CD14-positive monocyte (primary cell): ENCODE measurements around the gene SPATS2. TPM values are rescaled to one million over a fixed set of nuclear protein-coding genes. Genes with fewer than 3 reads are reported as not detected.

ENCODE experiments used
- DNase-seq, 3 donors: peaks; one replicate each; pipeline ENCODE4 v3.0.0-alpha.2; 2011 to 2022
- H2AFZ ChIP-seq: 2 replicates; pipeline ENCODE4 v1.6.0; 2012; ENCODE audit warnings: mild to moderate bottlenecking, low read depth, low read length, inconsistent platforms; ENCODE audit not compliant: insufficient read depth, poor library complexity, severe bottlenecking
- H3K27ac ChIP-seq, 2 donors: 1 replicate in 1 of 2; 2 replicates in 1 of 2; pipeline ENCODE4 v1.5.1; 2012 to 2013; ENCODE audit warnings: low read length in 2 of 2, control low read depth in 1 of 2, inconsistent platforms in 1 of 2, low read depth in 1 of 2, mild to moderate bottlenecking in 1 of 2
- H3K27me3 ChIP-seq, 2 donors: one replicate each; pipeline versions ENCODE4 v1.6.0 to v1.6.1; 2011 to 2013; ENCODE audit warnings: low read length in 2 of 2; ENCODE audit not compliant: control insufficient read depth in 2 of 2, insufficient read depth in 2 of 2
- H3K36me3 ChIP-seq, 2 donors: replicated peaks in 1 of 2; 1 replicate in 1 of 2; 2 replicates in 1 of 2; pipeline versions ENCODE4 v1.5.1 to v1.6.1; 2012 to 2013; ENCODE audit warnings: low read length in 2 of 2, control low read depth in 1 of 2, inconsistent platforms in 1 of 2, mild to moderate bottlenecking in 1 of 2; ENCODE audit not compliant: insufficient read depth in 2 of 2, control insufficient read depth in 1 of 2
- H3K4me1 ChIP-seq, 2 donors: 1 replicate in 1 of 2; 2 replicates in 1 of 2; pipeline versions ENCODE4 v1.5.1 to v1.6.1; 2012 to 2013; ENCODE audit warnings: low read length in 2 of 2, control low read depth in 1 of 2, inconsistent platforms in 1 of 2, mild to moderate bottlenecking in 1 of 2, moderate library complexity in 1 of 2; ENCODE audit not compliant: insufficient read depth in 2 of 2, control insufficient read depth in 1 of 2
- H3K4me2 ChIP-seq: replicated peaks from 2 replicates; pipeline ENCODE3; 2012; ENCODE audit warnings: low read length, moderate library complexity, mild to moderate bottlenecking; ENCODE audit not compliant: poor library complexity, severe bottlenecking; ENCODE audit errors: extremely low read depth
- H3K4me3 ChIP-seq, 3 experiments: fragments of 200-600 bp in 1 of 3; sonication (generic) in 1 of 3; replicated peaks in 1 of 3; 1 replicate in 2 of 3; 2 replicates in 1 of 3; pipeline ENCODE4 v1.5.1; 2011 to 2013; ENCODE audit warnings: low read length in 3 of 3, mild to moderate bottlenecking in 3 of 3, control low read depth in 2 of 3, low read depth in 2 of 3, inconsistent platforms in 1 of 3, moderate library complexity in 1 of 3
- H3K79me2 ChIP-seq: 2 replicates; pipeline ENCODE4 v1.6.0; 2012; ENCODE audit warnings: mild to moderate bottlenecking, control low read depth, inconsistent platforms, low read length, moderate library complexity; ENCODE audit not compliant: insufficient read depth
- H3K9ac ChIP-seq: 2 replicates; pipeline ENCODE4 v1.6.0; 2017; ENCODE audit warnings: low read length, mild to moderate bottlenecking; ENCODE audit not compliant: insufficient read depth, poor library complexity, severe bottlenecking
- H3K9me3 ChIP-seq, 2 donors: replicated peaks in 1 of 2; 1 replicate in 1 of 2; 2 replicates in 1 of 2; pipeline versions ENCODE4 v1.5.1 to v1.6.1; 2012 to 2013; ENCODE audit warnings: low read length in 2 of 2, control low read depth in 1 of 2; ENCODE audit not compliant: control insufficient read depth in 1 of 2, insufficient read depth in 1 of 2
- H4K20me1 ChIP-seq: 2 replicates; pipeline ENCODE4 v1.6.0; 2012; ENCODE audit warnings: mild to moderate bottlenecking, low read length, control low read depth, moderate library complexity; ENCODE audit not compliant: insufficient read depth
- H3K27ac Mint-ChIP-seq, 7 donors: one replicate each; pipeline ENCODE4 v1.8.0; 2020; ENCODE audit warnings: mild to moderate bottlenecking in 7 of 7, mixed read lengths in 7 of 7, moderate library complexity in 6 of 7, inconsistent platforms in 2 of 7
- H3K27me3 Mint-ChIP-seq, 3 donors: one replicate each; pipeline ENCODE4 v1.8.0; 2021 to 2022; ENCODE audit warnings: low read depth in 3 of 3, mild to moderate bottlenecking in 3 of 3, mixed read lengths in 3 of 3, moderate library complexity in 3 of 3, inconsistent platforms in 1 of 3
- H3K36me3 Mint-ChIP-seq, 2 donors: one replicate each; pipeline ENCODE4 v1.8.0; 2020; ENCODE audit warnings: mixed read lengths in 2 of 2, inconsistent platforms in 1 of 2, mild to moderate bottlenecking in 1 of 2
- H3K4me1 Mint-ChIP-seq: one replicate; pipeline ENCODE4 v1.8.0; 2020; ENCODE audit warnings: mild to moderate bottlenecking, mixed read lengths
- H3K4me3 Mint-ChIP-seq, 2 donors: one replicate each; pipeline ENCODE4 v1.8.0; 2020; ENCODE audit warnings: mild to moderate bottlenecking in 2 of 2, mixed read lengths in 2 of 2, moderate library complexity in 1 of 2
- H3K9me3 Mint-ChIP-seq, 7 donors: one replicate each; pipeline ENCODE4 v1.8.0; 2020 to 2022; ENCODE audit warnings: mixed read lengths in 7 of 7, mild to moderate bottlenecking in 6 of 7, moderate library complexity in 6 of 7, inconsistent platforms in 2 of 7
- CTCF ChIP-seq: fragments of 200-600 bp; IDR thresholded peaks from one replicate; pipeline ENCODE4 v1.8.0; 2022; ENCODE audit warnings: antibody characterized with exemption, mild to moderate bottlenecking
- WGBS: methylation state at CpG from one replicate; pipeline ENCODE4 v1.1.5; 2013; ENCODE audit warnings: missing lambda C conversion rate; ENCODE audit not compliant: insufficient coverage; 5-methylcytosine and 5-hydroxymethylcytosine counted together
- intact Hi-C, 2 donors: fragments of 100-400 bp; cut with micrococcal nuclease; formaldehyde crosslinking; loops; one replicate each; pipeline versions ENCODE4 v1.15.0 to v1.15.1; 2023
- polyA plus RNA-seq, 3 donors: library from polyadenylated mRNA; depleted of rRNA in 1 of 3; unstranded in 2 of 3; stranded (reverse) in 1 of 3; fragments of 300-500 nt in 2 of 3; fragments of >200 nt in 1 of 3; fragmentation: Illumina TruSeq in 2 of 3; gene quantifications; 1 replicate in 2 of 3; 2 replicates in 1 of 3; pipeline ENCODE4 v1.2.3, GENCODE V29; 2012 to 2021

Gene SPATS2
- polyA plus RNA-seq, 3 donors: 1.1 to 3.2 (median 1.8) TPM

GRCh38 chr12:49439042-49439441 is 71.8 kb downstream of the SPATS2 start:
- Mint-ChIP-seq H3K27me3 (peaks cover 0 to 2% (median 2%) of the 10 kb centered on the region in 3 donors), H3K4me3 (no peak overlapping the region), H3K9me3 (peaks cover 0 to 3% (median 0%) of the 10 kb centered on the region in 7 donors), H3K4me1 (peaks cover 16% of the 10 kb centered on the region), H3K27ac (peak overlapping the region in 1 of 7 donors; percentile 32), H3K36me3 (peaks cover 4 to 6% of the 10 kb centered on the region in 2 donors)
- TF ChIP-seq CTCF: no peak
- intact Hi-C loops: no loop called here
- no peak for DNase-seq
- no peaks in the 10 kb centered on the region for H3K27me3 ChIP-seq
- H3K4me1 ChIP-seq: peaks cover 2 to 14% of the 10 kb centered on the region in 2 donors
- WGBS: 90% methylated on average over 1 of the region's 1 CpG
- no peak overlapping the region for H3K9ac ChIP-seq
- H3K4me2 ChIP-seq: no peak overlapping the region
- no peaks in the 10 kb centered on the region for H3K36me3 ChIP-seq
- H3K9me3 ChIP-seq: no peaks in the 10 kb centered on the region
- no peak overlapping the region for H3K27ac ChIP-seq
- no peaks in the 10 kb centered on the region for H4K20me1 ChIP-seq
- no peak overlapping the region for H2AFZ ChIP-seq
- no peak overlapping the region for H3K4me3 ChIP-seq
- H3K79me2 ChIP-seq: no peaks in the 10 kb centered on the region

- Mint-ChIP-seq H3K27ac (peak overlapping the region in 2 of 7 donors; percentile 23 to 27), H3K9me3 (no peaks in the 10 kb centered on the region)
- 100% methylated on average over 1 of the region's 2 CpGs for WGBS
Measured at GRCh38 chr12:49440035-49440434, 72.8 kb downstream of the SPATS2 start.

More at GRCh38 chr12:49440035-49440434, 72.8 kb downstream of the SPATS2 start:
- Histone ChIP-seq H3K27ac (no peak overlapping the region), H3K36me3 (no peaks in the 10 kb centered on the region), H3K4me3 (no peak overlapping the region), H3K27me3 (no peaks in the 10 kb centered on the region), H4K20me1 (no peaks in the 10 kb centered on the region), H3K4me1 (peaks cover 2 to 14% of the 10 kb centered on the region in 2 donors), H3K9me3 (no peaks in the 10 kb centered on the region), H2AFZ (no peak overlapping the region), H3K4me2 (no peak overlapping the region), H3K9ac (no peak overlapping the region), H3K79me2 (no peaks in the 10 kb centered on the region)
- no peak for DNase-seq
- peaks cover 16% of the 10 kb centered on the region for H3K4me1 Mint-ChIP-seq
- peaks cover 4 to 6% of the 10 kb centered on the region in 2 donors for H3K36me3 Mint-ChIP-seq
- peaks cover 0 to 2% (median 2%) of the 10 kb centered on the region in 3 donors for H3K27me3 Mint-ChIP-seq
- no peak overlapping the region for H3K4me3 Mint-ChIP-seq
- intact Hi-C loops: no loop called here
- TF ChIP-seq CTCF: no peak
